LHCN-M2 (cell line): ENCODE measurements around the gene CTBP2. TPM values are rescaled to one million over a fixed set of nuclear protein-coding genes. Genes with fewer than 3 reads are reported as not detected.

Experiments
- DNase-seq: peaks from one replicate; pipeline ENCODE4 v3.0.0-alpha.2; 2012; ENCODE audit warnings: low read depth
- polyA plus RNA-seq: library from polyadenylated mRNA; unstranded; fragments of >200 nt; gene quantifications from one replicate; pipeline ENCODE4 v1.2.1, GENCODE V29; 2012; ENCODE audit warnings: missing spikeins
- total RNA-seq: library from RNA; depleted of rRNA; stranded (reverse); fragments of >200 nt; gene quantifications from 2 replicates; pipeline ENCODE4 v1.2.3, GENCODE V29; 2014; rRNA removed

Gene CTBP2
- total RNA-seq = 51.1 and 51.9 TPM in 2 replicates
- 34.7 TPM for polyA plus RNA-seq

- peak; percentile 39 for DNase-seq
These were observed at the start of gene CTBP2 for GRCh38 chr10:125159932-125160855. CTBP2 (minus strand) TSS chr10:125160563.

DNA sequence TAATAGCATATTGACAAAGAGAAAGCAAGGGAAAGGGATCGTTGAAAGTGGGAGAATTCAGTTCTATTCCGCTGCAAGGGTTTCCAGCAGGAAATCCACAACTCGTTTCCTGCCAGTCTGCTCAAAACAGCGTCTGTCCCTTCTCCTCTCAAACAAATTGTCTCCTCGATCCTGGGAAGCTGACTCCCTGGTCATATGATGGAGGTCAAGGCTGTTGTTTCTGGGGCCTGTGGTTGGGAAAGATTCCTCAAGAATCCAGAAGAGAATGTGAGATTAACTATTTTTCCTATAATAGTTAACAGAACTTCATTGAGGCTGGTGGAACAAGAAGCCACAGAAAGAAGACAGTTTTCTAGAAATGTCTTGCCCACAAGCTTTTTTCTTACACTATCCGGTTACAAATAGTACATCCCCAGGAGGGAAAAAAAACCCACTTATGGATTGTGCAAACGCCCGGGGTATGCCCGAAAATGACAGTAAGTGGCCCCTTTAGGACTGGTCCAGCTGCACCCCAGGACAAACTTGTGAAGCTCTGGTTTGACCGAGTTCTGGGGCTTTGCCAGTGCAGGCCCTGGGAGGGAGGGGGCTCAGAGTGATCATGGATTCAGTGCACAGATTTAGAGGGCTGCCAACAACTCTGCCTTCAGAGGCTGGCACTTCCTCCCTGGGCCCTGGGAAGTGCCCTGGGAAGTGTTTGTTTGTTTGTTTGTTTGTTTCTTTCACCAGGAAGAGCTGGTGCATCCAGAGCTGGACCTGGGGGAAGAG lies 49.4 kb upstream of the CTBP2 start:
- peak; percentile 43 for DNase-seq

DNA sequence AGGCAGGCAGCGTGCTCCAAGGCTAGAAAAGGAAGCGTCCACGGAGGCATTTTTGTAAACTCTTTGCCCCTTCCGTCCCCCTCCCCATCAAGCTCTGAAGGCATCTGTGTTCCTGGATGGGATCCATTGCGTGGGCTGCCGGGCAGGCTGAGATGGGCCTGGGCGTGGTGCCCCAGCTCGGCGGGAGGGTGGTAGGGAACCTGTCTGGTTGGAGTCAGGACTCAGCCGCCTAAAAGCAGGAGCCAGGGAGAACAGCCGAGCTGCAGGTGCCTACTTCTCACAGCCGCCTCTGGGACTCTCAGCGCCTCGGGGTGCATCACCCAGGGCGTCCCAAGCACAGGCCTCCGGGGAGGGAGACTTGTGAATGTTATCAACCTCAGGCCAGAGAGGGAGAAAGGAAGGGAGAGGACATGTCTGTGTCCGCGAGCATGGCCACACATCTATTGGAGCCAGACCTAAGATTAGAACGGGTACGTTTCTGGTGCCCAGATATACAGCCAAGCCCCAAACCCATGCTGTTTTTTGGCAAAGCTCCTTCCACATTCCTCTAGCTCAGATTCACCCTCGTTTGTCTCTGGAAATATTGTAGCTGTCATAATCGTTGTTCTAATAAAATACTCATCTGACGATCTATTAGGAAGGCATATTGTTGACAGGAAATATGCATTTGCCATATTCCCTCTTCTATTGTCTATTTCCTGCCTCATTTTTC lies 48.6 kb upstream of the CTBP2 start:
- DNase-seq = no peak

- no peak for DNase-seq
These were observed 46.3 kb upstream of the CTBP2 start for GRCh38 chr10:125206623-125207022.

- no peak for DNase-seq
These were observed 45.1 kb upstream of the CTBP2 start for GRCh38 chr10:125205431-125205830.

- no peak for DNase-seq
These were observed 44.0 kb upstream of the CTBP2 start for GRCh38 chr10:125204400-125204799.

GRCh38 chr10:125203186-125203800 lies 42.9 kb upstream of the CTBP2 start:
- no peak for DNase-seq

DNA sequence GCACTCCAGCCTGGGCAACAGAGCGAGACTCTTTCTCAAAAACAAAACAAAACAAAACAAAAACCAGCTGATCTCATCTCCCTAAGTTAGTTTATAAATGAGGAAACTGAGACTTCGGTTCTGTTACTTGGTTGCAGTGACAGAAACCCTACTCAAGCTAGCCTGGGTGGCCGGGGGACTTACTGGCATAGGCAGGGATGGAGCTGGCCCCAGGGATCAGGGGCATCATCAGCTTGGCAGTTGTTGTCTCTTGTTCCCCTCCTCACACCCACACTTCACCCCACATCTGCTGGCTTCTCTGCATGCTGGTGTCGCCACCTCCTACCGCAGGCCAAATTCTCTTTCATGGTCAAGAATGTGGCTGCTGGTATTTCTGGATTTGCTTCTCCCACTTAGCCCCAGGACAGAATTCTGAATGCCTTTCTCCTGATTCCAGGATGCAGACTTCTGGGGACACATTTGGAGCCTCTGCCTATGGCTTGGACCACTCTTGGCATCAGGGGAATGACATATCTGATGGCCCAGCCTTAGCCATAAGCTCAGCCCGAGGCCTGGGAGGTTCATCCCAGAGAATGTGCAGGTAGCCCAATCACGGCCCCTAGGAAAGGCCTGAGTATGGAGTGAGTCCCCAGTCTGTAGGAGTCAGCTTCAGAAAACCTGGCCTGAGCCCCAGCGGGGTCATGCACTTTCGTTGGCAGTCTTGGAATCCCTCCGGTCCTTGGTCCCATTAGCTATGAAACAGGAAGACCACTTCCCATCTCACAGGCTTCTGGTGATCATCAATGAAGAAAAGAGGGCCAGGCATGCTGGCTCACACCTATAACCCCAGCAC lies 41.6 kb upstream of the CTBP2 start:
- DNase-seq = no peak

GRCh38 chr10:125201108-125201524 lies 40.8 kb upstream of the CTBP2 start:
- DNase-seq = peak; percentile 21

DNA sequence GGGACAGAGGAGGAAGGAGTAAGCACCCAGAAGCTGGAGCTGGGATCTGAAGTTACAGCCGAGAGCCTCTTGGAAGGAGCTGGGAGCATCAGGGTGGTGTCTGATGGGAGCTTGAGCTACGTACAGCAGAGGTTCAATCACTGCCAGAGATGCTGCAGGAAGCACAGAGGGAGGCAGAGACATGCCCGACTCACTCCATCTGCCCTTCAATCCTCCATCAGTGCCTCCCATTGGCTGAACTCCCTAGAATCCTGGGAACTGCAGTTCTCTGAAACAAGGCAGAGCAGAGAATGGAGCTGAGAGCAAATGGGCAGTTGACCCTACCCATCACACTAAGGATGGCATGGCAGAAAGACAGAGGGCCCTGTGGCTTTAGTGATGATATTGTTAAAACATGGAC lies 40.0 kb upstream of the CTBP2 start:
- no peak for DNase-seq

DNA sequence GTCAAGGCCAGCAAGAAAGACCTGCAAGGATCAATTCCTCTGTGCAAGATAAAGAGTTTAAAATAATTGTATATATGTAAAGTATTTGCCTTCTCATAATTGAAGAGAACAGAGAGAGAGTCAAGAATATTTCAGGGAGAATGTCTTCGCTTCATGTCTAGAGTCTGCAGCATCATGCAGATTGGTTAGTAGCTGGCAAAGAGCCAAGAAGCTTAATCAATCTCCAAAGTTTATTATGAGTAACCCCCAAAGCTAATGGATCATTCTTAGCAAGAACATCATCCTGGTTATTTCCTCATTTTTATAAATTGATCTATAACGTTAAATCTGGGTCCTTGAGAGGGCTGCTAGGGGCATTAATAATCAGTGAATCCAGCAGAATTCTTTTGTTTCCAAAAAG lies 38.9 kb upstream of the CTBP2 start:
- no peak for DNase-seq

DNA sequence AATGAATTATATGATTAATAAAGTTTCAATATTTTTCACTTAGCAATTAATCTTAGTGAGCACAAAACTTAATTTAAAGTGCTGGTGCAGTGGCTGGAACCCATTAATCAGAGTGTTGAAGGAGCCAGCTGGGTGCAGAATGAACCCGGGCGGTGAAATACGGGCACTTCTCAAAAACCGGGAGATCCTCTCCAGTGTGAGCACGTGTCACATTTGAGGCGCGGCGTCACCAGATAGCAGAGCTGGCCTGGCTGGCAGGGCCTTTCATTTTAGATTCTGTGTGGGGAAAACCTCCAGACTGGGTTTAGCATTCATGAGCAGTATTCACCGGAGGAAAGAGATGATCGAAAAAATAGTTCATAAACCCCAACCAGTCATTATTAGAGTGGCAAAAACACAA lies 34.5 kb upstream of the CTBP2 start:
- no peak for DNase-seq

DNA sequence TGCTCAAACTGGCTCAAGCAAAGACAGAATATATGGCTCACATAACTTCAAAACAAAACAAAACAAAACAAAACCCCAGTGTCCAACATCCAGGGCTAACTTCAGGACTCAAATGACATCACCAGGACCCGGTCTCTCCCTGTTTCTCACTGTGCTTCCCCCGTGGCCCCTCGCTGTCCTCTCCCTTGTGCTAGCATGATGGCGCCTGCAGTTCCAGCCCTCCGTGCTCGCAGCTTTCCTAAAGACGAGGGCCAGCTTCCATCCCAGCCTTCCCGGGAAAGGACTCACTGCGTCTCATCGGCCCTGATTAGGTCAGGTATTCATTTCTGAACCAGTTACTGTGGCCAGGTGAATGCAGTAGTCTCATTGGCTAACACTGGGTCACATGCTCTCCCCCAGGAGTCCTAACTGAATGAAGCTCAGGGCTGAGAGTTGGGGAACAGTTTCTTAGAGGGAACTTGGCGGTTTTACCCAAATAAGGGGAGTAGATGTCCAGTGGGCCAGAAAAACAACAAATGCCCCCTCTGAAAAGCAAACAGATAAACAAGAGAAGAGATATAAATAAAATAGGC lies 33.0 kb upstream of the CTBP2 start:
- no peak for DNase-seq

DNA sequence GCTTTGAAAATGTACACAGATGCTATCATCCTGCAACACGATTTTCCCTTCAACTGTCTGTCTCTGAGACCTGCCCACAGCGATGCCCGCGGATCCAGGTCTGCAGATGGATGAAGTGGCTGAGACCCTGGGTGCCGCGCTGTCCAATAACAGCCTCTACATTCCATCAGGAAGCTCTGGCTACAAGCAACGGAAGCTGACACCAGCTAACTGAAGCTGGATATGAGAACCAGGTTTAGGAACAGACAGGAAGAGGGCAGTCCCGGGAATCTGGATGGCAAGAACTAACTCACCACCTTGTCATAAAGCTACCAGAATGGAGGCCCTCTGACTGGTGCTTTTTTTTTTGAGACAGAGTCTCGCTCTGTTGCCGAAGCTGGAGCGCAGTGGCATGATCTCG lies 32.3 kb upstream of the CTBP2 start:
- DNase-seq = no peak

GRCh38 chr10:125192005-125192404 lies 31.6 kb upstream of the CTBP2 start:
- DNase-seq = no peak

DNA sequence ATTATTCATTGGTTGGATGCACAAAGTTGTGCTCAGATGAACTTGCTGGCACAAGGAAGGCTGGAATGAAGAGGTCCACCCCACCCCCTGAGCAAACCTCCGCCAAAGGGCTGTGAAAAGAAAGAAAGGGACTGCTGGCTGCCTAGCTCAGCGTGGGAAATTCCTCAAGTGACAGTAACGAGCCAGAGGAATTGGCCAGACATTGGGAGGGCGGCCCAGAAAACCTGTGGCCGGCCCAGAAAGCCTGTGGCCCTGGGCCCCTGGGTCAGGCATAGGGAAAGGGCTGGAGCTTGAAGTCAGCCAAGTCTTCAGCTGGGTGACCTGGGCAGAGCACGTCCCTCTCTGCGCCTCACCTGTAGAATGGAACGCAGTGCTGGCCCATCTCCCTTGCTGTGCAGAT lies 30.6 kb upstream of the CTBP2 start:
- DNase-seq = no peak

GRCh38 chr10:125190414-125190813 lies 30.1 kb upstream of the CTBP2 start:
- DNase-seq = no peak

DNA sequence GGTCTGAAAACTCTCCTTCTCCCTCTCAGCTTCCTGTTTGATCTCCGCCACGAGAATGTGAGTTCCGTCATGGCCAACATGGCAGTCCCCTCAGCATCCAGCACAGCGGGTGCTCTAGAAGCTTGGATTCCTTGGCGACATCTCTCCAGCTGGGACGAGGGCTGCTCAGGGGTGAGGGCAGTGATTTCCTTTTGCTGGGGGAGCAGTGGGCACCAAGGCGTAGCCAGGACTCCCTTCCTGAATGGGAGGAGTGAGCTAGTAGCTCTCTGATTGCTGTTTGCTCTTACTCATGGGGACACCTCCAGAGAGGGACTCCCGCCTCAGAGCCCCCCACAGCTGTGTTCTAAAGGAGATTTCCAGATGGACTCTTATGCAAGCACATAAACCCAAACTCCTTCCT lies 28.8 kb upstream of the CTBP2 start:
- DNase-seq = no peak

- DNase-seq = no peak
These were observed 27.2 kb upstream of the CTBP2 start for GRCh38 chr10:125187238-125188194.
